ENCODE results near the gene TRMT2B.

- TF ChIP-seq, protein P1, sequence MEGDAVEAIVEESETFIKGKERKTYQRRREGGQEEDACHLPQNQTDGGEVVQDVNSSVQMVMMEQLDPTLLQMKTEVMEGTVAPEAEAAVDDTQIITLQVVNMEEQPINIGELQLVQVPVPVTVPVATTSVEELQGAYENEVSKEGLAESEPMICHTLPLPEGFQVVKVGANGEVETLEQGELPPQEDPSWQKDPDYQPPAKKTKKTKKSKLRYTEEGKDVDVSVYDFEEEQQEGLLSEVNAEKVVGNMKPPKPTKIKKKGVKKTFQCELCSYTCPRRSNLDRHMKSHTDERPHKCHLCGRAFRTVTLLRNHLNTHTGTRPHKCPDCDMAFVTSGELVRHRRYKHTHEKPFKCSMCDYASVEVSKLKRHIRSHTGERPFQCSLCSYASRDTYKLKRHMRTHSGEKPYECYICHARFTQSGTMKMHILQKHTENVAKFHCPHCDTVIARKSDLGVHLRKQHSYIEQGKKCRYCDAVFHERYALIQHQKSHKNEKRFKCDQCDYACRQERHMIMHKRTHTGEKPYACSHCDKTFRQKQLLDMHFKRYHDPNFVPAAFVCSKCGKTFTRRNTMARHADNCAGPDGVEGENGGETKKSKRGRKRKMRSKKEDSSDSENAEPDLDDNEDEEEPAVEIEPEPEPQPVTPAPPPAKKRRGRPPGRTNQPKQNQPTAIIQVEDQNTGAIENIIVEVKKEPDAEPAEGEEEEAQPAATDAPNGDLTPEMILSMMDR (IDR thresholded peaks at IDR 0.05), result no peak
- TF ChIP-seq EP300 (IDR thresholded peaks at IDR 0.05), result no peak
Measured at GRCh38 chrX:100979881-100980607, 71.9 kb downstream of the TRMT2B start.
